SK-N-DZ (cell line): ENCODE measurements around the gene FSIP2.
"Not testable (repeated sequence)": the region's sequence is repeated elsewhere in the genome, so short reads cannot be mapped to it uniquely, and the experiment has no call there.

Experiments
- DNase-seq: peaks from one replicate; pipeline ENCODE4 v3.0.0-alpha.2; 2015; ENCODE audit warnings: low spot score

FSIP2 gene

DNA sequence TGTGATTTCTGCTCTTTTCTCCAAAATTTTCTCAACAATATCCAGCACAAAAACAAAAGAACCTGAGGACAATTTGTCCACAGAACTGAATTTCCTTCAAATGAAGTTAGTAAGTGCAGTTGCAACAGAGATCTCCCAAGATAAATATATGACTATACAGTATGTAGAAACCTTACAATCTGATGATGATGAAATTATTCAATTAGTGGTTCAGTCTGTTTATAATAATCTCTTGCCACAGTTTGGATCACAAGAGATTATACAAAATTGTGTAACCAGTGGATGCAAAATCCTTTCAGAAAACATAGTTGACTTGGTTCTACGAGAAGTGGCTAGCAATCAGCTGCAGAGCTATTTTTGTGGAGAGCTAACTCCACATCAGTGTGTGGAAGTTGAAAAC, 68.7 kb downstream of the FSIP2 start:
- DNase-seq = no peak

DNA sequence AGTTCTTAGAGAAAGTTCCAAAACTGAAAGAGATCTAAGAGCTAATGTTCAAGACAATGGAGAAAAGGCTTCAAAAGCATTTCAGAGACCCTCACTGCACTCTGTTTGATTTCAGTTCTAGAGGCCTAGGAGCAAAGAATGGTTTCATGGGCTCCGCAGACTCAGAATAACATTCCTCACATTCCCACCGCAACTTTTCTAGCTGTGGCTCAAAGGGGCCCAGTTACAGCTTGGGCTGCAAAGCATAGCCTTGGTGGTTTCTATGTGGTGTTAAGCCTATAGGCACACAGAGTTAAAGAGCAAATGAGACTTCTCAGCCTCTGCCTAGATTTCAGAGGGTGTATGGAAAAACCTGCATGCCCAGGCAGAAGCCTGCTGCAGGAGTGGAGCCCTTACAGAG, 73.0 kb downstream of the FSIP2 start:
- DNase-seq = no peak

DNA sequence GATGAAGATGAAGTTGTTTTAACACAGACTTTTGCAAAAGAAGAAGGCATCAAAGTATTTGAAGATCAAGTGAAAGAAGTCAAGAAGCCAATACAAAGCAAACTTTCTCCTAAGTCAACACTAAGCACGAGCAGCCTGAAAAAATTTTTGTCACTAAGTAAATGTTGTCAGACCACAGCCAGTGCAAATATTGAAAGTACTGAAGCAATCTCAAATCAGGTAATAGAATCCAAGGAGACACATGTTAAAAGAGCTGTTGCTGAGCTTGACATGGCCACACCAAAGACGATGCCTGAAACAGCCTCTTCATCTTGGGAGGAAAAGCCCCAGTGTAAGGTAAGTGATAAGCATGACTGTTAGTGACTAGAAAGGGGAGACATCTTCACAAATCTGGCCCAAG, 75.1 kb downstream of the FSIP2 start:
- DNase-seq = no peak

DNA sequence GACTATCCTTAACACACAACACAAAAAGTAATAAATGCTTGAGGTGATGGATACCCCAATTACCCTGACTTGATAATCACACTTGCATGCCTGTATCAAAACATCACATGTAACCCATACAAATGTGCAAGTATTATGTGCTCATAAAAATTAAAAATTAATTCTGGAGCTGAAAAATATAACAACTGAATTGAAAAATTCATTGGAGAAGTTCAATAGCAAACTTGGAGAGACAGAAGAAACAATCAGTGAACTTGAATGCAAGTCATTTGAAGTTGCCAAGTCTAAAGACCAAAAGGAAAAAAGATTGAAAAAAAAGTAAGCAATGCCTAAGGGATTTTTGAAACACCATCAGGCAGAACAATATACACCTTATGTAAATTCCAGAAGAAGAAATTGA, 79.4 kb downstream of the FSIP2 start:
- no peak for DNase-seq

DNA sequence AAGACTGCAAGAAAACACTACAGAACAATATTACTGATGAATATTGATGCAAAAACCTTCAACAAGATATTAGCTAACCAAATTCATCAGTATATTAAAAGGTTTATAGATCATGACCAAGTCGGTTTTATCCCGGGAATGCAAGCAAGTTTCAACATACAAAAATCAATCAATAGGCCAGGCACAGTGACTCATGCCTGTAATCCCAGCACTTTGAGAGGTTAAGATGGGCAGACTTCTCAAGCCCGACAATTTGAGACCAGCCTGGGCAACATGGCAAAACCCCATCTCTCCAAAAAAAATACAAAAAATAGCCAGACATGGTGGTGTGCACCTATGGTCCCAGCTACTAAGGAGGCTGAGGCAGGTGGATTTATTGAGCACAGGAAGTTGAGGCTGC, 82.9 kb downstream of the FSIP2 start:
- no peak for DNase-seq

DNA sequence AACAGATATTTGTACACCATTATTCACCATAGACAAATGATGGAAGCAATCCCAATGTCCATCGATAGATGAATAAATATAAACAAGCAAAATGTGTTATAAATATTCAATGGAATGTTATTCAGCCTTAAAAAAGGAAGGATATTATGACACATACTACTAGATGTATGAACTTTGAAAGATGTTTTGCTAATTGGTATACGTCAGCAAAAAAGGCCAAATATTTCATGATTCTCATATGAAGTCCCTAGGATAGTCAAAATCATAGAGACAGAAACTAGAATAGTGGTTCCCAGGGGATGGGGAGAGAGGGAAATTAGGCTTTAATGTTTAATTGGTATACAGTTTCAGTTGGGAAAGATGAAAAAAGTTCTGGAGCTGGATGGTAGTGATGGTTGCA, 85.2 kb downstream of the FSIP2 start:
- no peak for DNase-seq

DNA sequence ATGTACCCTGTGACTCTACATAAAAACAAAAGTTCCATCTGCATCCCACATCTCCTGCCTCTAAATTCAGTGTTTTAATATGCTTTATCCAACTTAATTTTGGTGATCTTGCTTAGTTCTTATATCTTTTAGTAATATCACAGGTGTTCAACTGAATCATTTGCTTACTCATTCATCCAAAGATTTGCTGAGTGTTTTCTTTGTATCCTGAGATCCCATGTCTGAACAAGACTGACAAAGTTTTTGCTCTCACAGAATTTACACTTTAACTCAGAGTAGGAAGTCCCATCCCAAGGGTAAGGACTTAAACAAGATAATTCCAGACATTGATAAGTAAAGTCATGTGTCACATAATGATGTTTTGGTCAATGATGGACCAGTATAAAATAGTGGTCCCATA, 87.0 kb downstream of the FSIP2 start:
- no peak for DNase-seq

DNA sequence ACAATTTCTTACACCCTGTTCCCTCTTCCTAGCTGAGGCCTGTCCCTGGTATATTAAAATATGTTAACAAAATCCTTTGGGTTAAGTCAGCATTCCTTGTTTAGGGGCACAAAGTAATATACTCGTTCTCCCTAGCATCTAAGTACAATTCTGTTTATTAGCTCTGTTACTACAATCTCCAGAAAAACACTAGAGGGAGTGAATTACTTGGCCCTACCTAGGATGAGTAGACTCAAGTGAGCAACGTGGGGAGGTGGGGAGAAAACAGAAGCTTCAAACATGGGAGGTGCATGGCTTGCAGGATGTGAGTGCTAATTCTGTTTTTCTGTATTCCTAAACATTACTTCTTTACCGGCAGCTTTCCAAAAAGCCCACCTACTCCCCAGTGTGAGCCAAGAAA, 89.7 kb downstream of the FSIP2 start:
- DNase-seq = no peak

DNA sequence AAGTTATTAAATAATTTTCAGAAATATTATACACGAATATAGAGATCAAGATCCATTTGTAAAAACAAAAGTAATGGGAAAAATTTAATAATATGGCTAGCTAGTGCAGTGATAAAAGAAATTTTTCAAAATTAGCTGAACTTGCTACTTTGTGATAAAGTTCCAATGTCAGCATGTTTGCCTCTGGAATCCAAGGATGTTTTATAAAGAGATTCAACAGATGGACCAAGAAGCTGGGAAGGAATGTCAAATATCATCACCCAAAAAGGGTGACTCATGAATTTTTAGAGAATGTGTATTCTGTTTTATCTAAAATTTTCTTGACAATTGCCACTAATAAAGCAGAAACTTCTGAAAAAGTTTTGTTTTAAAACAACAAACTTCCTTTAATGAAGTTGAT, 95.3 kb downstream of the FSIP2 start:
- no peak for DNase-seq

DNA sequence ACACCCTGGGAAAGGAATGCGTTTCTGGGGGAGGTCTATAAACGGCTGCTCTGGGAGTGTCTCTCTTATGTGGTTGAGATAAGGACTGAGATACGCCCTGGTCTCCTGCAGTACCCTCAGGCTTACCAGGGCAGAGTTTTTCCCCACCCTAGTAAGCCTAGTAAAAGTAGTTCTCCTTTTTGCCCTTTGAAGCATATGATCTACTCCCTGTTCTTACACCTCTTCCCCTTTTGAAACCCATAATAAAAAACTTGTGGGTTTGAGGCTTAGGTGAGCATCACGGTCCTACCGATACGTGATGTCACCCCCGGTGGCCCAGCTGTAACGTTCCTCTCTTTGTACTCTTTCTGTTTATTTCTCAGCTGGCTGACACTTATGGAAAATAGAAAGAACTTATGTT, 97.4 kb downstream of the FSIP2 start:
- no peak for DNase-seq

DNA sequence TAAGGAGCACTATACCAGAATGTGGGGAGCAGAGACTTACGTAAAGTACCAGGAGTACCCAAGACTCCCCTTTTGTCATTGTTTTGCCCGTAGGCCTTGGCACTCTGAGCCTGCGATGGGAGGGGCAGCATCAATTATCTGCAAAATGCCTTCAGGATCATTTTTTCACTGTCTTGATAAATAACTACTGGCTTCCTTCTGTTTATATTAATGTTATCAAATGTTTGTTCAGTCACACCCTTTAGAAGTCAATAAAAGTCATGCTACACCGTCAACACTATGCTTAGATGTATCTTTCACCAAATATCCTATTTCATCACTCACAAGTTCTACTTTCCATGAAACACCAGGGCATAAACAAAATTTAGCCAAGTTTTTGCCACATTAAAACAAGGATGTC, 116.3 kb downstream of the FSIP2 start:
- no peak for DNase-seq

DNA sequence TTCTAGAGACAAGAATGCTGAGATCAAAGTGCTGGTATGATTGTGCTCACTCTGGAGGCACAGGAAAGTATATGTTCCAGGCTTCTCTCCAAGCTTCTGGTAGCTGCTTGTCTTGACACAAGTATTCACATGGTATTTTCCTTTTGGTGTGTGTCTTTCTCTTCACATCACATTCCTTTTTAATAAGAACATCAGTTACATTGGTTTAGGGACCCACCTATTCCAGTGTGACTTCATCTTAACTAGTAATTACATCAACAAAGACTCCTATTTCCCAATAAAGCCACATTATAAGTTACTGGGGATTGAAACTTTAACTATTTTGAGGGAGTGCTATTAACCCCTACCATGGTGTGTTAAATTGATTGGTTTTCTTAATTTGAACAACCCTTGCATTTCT, 119.1 kb downstream of the FSIP2 start:
- no peak for DNase-seq

DNA sequence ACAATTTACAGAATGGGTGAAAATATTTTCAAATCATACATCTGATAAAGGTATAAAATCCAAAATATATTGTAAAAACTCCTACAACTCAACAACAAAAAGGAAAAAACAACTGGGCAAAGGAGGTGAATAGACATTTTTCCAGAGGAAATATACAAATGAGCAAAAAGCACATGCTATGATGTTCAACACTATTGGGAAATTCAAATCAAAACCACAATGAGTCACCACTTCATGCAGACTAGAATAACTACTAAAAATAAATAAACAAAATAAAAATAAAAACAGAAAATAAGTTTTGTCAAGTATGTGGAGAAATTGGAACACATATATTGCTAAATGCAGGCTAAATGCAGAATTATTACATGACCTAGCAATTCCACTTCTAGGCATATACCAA, 120.9 kb downstream of the FSIP2 start:
- DNase-seq = no peak

DNA sequence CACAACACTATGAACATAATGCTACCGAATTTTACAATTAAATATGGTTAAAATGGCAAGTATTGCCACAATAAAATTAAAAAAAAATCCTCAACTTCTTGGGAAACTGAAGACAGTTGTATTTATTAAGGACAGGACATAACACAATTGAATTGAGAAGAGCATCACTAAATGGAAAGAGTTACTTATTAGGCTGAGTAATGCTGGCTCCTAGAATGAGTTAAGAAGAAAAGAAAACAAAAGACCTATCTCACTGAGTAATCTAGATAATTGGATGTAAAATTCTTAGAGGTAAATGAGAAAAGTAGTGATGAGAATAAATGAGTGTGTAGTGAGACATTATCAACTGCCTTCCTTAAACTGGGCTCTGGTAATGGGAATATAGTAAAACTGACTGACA, 121.7 kb downstream of the FSIP2 start:
- no peak for DNase-seq

DNA sequence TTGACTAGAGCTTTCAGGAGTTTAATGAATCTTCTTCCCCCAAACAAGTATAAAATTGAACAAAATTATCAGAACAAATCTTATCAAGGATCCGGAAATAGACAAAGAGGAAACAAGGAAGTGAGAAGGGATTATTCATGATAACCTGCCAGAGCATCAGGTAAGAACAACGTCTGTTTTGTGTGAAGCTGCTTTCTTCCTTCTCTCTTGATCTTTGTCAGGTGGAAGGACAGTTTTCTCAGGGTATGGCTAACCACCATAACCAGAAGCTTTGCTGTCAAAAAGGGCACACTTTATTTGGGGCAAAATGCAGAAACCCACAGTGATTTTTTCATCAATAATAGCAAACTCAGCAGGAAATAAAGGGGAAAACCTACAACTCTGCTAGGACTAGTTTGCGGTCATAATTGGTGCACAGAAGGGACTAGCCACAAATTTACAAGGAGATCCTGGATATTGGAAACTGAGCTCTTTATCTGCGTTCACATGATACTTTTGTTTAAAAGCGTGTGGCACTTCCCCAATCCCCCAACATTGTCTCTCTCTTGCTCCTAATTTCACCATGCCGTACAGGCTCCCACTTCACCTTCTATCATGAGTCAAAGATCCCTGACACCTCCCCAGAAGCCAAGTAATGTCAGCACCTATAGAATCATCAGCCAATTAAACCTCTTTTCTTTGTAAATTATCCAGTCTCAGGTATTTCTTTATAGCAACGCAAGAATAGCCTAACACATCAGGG, 124.2 kb downstream of the FSIP2 start:
- DNase-seq = no peak

DNA sequence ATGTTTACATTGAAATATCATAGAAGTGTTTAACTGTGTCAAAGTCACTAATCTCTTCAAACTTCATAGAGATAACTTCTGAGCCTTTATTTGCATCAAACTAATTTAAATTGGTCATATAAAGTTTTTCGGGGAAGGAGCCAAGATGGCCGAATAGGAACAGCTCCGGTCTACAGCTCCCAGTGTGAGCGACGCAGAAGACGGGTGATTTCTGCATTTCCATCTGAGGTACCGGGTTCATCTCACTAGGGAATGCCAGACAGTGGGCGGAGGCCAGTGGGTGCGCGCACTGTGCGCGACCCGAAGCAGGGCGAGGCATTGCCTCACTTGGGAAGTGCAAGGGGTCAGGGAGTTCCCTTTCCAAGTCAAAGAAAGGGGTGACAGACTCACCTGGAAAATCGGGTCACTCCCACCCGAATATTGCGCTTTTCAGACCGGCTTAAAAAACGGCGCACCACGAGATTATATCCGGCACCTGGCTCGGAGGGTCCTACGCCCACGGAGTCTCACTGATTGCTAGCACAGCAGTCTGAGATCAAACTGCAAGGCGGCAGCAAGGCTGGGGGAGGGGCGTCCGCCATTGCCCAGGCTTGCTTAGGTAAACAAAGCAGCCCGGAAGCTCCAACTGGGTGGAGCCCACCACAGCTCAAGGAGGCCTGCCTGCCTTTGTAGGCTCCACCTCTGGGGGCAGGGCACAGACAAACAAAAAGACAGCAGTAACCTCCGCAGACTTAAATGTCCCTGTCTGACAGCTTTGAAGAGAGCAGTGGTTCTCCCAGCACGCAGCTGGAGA, 126.1 kb downstream of the FSIP2 start:
- DNase-seq = not testable (repeated sequence)

DNA sequence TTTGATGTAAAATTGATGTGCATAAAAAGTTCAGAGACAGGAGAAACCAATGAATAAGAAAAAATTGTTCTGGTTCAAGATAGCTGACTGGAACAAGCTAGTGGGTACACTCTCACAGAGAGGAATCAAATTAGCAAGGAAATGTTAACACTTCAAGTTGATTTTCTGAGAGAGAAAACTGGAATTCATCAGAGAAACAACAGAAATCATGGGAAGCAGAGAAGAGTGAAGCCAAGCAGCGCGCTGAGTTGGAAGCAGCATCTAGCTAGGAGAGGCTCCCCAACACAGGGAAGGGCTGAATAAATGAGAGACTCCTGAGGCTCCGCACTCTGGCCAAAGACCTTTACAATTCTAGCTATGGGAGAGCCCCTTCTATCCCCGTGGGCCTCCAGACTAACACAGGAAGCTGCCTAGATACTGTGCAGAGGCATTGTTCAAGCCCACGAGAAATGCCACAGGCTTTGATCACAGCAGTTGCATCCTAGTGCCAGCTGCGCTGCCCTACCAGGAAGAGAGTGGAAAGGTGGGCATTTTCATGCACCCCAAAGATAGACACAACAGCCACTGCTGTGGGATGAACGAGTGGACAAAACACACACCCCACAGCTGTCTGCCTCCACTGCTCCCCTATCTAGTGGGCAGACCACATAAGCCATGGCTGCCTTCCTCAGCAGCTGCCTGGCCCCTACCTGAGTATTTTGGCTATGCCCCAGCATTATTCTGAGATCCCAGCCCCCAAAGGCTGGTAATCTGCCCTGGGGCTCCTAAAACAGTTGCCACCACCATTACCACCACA, 136.7 kb downstream of the FSIP2 start:
- DNase-seq = no peak

DNA sequence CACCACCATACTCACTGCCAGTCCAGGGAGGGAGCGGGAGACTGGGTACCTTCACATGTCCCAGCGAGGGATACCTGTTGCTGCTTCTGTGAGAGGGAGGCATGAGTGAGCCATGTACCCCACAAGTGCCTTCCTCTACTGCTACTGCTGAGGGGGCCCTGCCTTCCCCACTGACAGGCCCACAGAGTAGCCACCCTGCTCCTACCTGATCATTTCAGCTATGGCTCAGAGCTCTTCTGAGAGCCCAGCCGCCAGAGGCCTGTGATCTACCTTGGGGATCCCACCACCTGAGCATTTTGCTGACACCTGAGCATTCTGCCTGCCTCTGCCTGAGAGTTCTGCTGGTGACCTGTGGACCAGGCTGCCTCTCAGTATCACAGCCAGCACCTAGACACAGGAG, 137.6 kb downstream of the FSIP2 start:
- no peak for DNase-seq

DNA sequence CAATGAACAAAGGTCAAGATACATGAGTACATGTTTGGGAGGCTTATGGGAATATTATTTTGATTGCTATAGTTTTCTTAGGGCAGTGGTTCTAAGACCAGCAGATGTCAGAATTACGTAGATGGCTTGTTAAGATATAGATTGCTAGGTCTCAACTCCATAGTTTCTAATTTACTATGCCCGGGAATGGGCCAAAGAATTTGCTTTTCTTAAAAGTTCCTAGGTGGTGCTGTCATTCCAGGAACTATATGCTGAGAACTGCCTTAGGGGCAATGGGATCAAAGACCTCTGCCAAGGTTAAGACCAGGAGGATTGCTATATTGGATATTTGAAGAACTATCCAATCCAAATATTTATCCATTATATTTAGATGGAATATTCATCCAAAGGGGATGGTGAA, 141.8 kb downstream of the FSIP2 start:
- no peak for DNase-seq
